COLO829 (cell line): Measurements from ENCODE around the gene ABCA6.
"Not testable (repeated sequence)": the region's sequence is repeated elsewhere in the genome, so short reads cannot be mapped to it uniquely, and the experiment has no call there.

Experiments used
- DNase-seq: peaks from one replicate; pipeline ENCODE4 v3.0.0; 2012; ENCODE audit warnings: low spot score

The ABCA6 gene

DNA sequence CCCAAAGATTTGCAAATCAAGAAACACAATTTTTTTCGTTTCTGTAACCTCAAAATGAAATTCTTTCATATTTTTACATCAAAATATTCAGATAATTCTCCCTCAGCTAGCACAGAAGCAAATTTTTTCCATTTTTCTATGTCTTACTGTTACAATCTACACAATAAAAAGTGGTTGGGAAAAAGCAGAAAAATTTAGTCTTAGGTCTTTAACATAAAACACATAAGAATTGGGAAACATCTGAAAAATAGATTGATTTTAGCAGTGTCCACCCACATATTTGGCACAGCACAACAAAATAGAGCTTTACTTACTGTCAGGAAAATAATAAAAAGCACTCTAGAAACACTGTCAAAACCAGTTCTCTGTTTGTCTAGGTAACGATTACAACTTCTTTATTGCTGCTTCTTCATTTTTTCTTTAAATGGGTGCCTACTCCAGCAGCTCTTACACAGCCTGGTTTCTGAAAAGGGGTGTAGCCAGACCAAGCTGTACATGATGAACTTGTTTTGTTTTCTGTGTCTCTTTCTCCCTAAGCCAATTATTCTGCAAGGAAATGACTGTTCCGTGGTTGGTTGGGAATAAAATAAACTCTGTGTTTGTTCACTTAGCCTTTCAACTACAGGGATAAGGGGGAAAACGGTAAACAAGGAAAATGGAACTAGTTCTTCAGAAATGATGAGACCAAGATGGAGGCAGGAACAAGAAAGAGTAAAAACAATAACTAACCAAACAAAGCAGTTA lies at the start of gene ABCA6:
TSS of gene ABCA6 (minus strand) at position 465 of the 744 bp plus-strand sequence. CDS start 1,192 bp downstream, outside the sequence.
- DNase-seq: no peak

DNA sequence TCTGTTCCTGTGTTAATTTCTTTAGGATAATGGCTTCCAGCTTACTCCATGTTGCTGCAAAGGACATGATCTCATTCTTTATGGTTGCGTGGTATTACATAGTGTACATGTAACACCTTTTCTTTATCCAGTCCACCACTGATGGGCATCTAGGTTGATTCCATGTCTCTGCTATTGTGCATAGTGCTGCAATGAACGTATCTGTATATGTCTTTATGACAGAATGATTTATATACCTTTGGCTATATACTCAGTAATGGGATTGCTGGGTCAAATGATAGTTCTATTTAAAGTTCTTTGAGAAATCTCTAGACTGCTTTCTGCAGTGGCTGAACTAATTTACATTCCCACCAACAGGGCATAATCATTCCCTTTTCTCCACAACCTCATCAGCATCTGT lies 47.1 kb upstream of the ABCA6 start:
- no peak for DNase-seq

- peak; percentile 12 for DNase-seq
Measured at GRCh38 chr17:69188064-69188463, 46.4 kb upstream of the ABCA6 start.

GRCh38 chr17:69187294-69187693 lies 45.6 kb upstream of the ABCA6 start:
- DNase-seq: no peak

- no peak for DNase-seq
Measured at GRCh38 chr17:69179227-69179952, 37.7 kb upstream of the ABCA6 start.

- DNase-seq: no peak
Measured at GRCh38 chr17:69176457-69176795, 34.7 kb upstream of the ABCA6 start.

DNA sequence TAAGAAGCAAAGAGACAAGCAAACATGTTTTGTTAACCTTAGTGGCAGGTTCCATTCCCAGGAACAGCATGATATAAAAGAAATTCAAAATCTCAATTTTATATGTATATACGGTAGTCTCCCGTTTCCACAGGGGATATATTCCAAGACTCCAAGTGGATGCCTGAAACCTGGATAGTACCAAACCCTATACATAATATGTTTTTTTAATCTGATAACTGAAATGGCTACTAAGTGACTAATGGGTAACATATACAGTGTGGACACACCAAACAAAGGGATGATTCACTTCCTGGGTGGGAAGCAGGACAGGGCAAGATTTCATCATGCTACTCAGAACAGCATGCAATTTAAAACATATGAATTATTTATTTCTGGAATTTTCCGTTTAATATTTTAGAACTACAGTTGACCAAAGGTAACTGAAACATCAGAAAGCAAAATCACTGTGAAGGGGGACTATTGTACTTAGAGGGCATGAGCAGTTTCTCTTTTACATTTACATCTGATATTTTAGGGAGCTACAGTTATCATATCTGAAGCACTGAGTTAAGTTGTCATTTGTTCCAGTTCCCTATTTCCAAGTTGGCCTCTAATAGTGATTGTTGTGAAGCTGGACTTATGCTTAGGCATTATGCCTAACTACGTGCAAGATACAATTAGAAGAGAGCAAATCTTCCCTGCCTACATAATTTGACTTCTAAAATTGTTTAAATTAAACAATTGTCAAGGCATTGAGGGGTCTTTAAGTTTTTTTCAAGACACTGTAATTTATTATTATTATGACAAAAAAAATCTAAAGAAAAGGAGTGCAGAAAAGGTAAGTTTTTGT lies 34.1 kb upstream of the ABCA6 start:
- peak; percentile 36 for DNase-seq

DNA sequence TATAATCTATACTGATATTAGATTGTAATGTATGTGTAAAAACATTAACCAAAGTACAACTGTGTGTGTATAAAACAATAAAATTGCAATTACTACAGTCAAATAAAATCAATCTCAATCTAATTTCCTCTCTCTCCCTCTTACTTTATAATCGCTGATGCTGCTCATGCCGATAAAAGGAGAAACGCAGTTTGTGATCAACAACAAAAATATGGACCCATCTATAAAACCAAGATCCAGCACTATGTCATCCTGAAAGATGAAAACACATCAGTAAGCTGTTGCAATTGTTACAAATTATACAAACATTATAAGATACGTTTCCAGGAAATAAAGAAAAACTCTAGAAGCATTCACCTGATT lies 33.5 kb upstream of the ABCA6 start:
- no peak for DNase-seq

GRCh38 chr17:69173118-69173517 lies 31.4 kb upstream of the ABCA6 start:
- DNase-seq: no peak

DNA sequence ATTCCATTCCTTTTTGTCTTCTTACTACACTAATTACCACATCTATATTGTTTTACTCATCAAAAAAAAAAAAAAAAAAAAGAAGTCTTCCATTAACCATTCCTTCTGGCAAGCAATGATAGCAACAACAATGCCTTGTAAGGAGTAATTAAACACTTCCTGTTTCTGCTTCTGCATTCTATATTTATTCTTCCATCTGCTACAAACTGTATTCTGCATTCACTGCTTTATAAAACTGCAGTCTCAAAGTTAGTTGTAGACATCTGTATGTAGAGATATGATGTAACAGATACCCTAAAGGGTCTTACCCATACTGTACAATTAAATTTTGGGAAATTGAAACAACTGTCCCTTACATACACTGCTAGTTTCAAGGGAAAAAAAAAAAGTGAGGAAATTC lies 28.7 kb upstream of the ABCA6 start:
- no peak for DNase-seq

DNA sequence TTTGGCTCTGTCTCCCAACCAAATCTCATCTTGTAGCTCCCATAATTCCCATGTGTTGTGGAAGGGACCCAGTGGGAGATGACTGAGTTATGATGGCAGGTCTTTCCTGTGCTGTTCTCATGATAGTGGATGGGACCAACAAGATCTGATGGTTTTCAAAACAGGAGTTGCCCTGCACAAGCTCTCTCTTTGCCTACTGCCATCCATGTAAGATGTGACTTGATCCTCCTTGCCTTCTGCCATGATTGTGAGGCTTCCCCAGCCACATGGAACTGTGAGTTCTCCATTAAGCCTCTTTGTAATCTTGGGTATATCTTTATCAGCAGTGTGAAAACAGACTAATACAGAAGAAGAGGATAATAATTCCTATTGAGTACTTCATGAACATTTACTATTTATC lies 26.9 kb upstream of the ABCA6 start:
- not testable (repeated sequence) for DNase-seq

DNA sequence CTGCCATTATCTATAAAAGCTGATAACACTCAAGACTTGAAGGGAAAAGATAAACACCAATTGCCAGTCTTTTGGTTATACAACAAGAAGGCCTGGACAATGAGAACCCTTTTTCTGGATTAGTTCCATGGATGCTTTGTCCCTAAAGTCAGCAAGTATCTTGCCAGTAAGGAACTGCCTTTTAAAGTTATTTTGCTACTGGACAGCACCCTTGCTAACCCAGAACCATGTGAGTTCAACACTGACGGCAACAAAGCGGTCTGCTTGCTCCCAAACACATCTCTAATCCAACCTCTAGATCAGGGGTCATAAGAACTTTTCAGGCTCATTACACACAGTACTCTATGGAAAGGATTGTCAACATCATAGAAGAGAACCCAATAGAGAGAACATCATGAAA lies 25.3 kb upstream of the ABCA6 start:
- no peak for DNase-seq

DNA sequence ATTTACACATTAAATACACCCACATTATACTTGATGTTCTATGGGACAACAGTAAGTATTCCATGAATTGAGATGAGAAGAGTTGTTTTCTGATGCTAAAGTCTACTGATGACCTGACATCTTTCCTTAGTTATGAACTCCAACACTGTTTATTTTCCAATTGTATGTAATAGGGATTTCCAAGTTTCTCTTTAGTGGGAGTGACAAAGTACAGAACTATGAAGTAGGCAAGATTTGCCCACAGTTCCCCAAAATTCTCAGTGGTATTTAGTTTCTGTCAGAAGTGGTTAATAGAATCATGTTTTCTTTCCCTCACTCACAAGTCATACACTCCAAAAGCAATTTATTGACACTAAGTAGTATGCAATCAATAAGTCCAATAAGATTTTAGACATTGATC lies 22.5 kb upstream of the ABCA6 start:
- no peak for DNase-seq

DNA sequence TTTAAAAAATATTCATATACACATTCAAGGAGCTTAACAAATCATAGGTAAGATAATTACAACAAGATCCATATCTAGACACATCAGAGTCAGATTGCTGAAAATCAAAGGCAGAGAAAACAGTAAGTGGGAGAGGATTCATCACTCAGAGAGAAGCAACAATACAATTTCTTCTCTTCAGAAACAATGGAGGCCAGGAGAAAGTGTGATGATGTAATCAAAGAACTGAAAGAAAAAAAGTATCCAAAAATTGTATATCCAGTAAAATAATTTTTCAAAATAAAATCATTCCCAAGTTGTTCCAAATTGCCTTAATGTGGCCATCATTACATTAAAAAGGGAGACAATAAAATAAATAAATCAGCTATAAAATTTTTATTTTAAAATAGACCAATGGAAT lies 17.7 kb upstream of the ABCA6 start:
- no peak for DNase-seq

GRCh38 chr17:69154267-69154666 lies 12.6 kb upstream of the ABCA6 start:
- DNase-seq: no peak

DNA sequence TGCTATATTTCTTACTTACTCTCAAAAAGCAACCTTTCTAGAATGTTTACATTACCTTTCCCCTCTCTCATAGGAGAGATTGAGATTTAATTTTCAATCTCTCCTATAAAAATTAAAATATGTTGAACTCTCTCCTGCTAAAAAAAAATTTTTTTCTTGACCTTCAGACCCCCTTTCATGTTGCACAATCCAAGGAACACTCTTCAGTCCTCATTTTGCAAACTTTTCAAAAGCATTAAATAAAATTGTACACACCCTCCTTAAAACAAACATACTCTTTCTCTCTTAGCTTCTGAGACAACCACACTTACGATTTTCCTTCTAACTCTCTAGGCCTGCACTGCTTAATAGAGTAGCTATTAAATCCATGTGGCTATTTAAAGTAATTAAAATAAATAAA lies 8.6 kb upstream of the ABCA6 start:
- DNase-seq: no peak

- DNase-seq: no peak
Measured at GRCh38 chr17:69147460-69147859, 5.8 kb upstream of the ABCA6 start.

DNA sequence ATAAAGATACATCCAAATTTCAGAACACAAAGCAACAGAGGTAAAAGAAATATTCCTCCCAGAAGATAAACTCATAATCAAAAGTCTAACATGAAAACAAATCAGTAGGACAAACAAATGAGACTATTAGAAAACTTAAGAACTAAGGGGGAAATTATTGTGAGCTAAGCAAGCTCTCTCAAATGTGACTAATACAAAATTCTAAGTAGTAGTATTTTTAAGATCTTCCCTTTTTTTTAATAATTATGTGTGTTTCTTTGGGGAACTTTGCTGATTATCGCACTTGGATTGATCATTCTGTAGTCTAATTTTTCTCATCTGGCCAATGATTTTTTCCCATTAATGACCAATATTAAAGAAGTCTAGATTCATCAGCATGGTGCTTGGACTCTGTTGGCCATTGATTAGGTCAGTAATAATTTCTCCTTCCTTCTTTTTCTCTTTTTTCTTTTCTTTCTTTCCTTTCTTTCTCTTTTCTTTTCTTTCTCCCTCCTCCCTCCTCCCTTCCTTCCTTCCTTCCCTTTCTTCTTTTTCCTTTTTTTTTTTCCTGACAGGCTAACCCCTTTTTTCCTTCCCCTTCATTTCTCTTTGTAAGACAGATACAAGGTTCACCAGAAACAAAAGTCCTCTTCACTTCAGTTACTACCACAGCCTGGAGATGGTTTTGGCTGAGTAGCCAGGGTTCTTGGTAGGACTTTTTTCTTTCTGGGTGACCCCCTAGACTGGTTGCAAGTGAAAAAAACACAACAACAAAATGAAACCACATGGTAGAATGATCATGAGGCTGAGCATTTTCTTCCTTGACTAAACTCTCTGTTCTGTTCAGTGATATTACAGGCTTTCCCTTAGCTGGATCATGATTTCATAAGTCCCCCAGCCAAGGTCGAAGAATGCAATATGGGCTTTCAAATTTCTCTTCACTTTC lies 2.9 kb upstream of the ABCA6 start:
- no peak for DNase-seq

DNA sequence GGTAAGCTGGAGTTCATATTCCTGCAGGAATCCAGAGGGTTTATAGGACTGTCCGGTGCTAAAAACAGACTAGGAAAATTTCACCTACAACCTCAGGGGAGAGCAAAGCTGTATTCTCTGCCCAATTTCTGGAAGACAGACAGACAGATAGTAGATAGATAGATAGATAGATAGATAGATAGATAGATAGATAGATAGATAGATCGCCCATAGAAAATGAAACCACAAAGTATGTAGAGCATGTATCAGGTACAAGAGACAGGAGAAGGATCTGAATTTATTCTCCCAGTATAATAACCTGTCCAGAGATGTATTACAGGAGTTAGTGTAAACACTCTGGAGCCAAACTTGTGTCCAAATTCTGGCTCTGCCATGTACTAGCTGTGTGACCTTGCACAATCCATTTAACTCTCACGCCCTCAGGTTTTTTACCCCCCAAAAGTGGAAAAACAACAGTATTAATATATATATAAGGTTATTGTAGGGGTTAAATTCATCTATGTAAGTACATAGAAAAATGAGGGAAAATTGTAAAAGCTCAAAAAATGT lies 2.1 kb upstream of the ABCA6 start:
- DNase-seq: no peak

- DNase-seq: no peak
Measured at GRCh38 chr17:69143151-69143550, 1.5 kb upstream of the ABCA6 start.

- DNase-seq: no peak
Measured at GRCh38 chr17:69142175-69142802, 594 bp upstream of the ABCA6 start.
